HG03354 (cell line): ENCODE measurements around the gene MVB12B.

Experiments used
- ATAC-seq: cut with Tn5 transposase; IDR thresholded peaks from one replicate; pipeline ENCODE4 v1.9.1; 2021; ENCODE audit warnings: mild to moderate bottlenecking; ENCODE audit not compliant: unreplicated experiment, poor library complexity, severe bottlenecking

The MVB12B gene

DNA sequence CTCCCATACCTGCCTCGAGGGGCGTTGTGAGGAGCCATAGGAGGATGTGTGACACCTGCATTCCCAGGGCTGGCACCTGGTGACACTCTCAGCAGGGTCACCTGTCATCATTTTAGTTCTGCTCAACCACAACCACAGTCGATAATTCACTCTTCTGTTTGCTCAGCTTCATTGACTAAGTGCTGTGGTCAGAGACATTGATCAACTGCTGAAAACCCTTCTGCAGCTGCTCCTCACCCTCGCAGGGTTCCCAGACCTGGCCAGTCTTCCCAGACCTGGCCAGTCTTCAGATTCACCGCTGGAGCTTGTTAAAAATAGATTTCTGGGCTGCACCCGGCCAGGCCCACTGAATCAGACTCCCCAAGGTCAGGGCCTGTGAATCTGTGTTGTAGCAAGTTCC is 92.8 kb downstream of the MVB12B start:
- ATAC-seq = no peak

GRCh38 chr9:126420135-126420534 is 93.5 kb downstream of the MVB12B start:
- ATAC-seq = no peak

DNA sequence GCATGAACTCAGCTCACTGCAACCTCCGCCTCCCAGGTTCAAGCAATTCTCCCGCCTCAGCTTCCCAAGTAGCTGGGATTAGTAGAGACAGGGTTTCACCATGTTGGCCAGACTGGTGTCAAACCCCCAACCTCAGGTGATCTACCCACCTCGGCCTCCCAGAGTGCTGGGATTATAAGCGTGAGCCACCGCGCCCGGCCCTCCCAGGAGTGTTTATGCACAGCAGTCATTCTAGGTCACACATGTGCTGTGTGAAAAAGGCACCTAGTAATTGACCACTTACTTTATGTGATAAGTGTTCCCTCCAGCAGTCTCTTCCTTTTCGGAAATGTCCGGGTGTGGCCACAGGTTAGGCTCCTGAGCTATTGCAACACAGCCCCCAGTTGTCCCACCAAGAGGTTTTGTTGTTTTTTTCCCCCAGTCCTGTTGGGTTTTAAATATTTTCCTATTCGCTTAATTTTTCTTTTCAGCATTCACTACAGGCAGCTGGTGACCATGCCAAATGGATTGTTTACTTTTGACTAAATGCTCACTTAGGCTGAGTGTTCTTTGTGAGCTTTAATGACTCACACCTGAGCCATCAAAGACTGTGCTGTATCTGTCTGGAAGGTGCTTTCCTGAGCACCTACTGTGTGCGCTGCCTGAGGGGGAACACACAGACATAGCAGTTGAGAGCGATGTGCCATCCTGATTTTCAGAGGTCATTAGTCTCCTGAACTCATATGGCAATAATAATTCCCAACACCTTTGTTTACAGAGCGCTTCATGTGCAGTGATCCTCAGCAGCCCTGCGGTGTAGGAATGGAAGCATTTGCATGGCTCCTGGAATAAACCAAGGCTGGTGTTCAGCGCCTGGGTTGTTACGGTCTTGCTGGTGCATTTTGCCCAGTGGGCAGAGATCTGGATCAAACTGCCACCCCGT is 94.3 kb downstream of the MVB12B start:
- ATAC-seq = no peak

- ATAC-seq = no peak
Measured at GRCh38 chr9:126421567-126422428, 95.2 kb downstream of the MVB12B start.

- no peak for ATAC-seq
Measured at GRCh38 chr9:126423142-126423915, 96.7 kb downstream of the MVB12B start.

DNA sequence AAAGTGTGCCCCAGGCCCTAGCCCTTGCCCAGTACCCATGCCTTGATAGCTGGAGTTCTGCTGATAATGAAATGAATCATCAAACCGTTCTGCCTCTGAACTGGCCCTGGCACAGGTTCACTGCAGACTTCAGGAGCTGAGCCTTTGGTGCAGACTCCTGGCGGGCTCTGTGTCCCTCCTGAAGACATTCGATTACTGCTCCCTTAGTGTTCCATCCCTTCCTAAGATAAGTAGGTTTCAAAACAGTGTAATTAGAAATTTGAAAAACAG is 97.2 kb downstream of the MVB12B start:
- ATAC-seq = no peak

DNA sequence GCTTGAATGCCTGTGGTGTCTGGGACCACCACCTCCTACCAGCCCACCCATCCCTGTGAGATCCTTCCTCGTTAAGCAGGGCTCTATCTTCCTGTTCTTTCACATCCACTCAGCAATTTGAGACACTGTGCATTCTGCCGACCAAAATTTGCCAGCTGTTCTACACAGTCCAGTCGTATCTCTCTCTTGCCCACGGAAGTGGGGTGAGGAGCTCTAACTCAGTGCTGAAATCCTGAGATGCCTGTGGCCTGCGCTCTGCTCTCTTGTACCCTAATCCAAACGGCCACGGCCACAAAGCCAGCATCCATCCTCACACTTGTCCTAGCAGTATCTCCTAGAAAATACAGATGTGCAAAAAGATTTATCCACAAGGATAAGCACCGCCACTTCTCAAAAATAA is 97.9 kb downstream of the MVB12B start:
- ATAC-seq = no peak

DNA sequence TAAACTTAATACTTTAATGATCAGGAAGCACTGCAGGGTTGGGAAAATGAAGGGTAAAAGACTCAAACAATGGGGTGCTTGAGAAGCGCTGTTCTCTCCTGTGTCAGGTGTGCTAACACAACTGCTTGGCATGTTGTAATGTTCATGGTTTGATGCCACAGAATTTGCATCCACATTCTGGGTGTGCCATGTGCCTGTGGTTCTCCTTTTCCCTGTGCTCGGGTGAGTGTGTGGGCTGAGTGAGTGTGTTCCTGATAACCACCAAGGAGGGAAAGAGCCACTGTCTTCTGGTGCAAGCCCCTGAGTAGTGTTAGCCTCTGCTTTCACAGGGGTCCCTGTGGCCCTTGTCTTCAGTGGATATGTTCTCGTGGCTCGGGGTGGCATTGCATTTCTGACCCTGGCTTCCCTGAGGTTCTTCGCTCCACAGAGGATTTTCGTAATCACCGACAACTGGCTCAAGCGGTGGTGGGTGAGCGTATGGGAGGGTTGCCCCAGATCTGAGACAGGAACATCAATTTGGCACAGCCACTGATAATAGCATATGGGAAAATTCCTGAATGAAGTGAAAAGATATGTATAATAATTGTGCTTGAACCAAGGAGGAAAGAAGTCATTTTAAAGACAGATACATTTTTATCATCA is 102.0 kb downstream of the MVB12B start:
- no peak for ATAC-seq

DNA sequence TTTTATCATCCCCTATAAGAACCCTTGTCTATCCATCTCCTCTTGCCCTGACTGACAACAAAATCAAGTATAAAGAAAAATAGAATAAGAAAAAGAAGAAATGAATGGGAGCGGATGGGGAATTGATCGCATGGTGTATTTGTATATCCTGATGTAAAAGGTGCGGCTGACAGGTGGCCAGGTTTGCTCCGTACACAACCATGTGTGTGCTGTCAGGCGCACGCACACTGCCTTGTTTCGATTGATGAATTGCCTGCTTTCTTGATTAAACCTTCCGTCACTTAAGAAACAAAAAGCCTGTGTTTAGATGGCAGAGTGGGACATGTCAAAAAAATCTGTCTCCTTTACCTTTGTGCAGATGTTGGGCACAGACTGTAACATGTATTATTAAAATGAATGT is 102.6 kb downstream of the MVB12B start:
- ATAC-seq = no peak

DNA sequence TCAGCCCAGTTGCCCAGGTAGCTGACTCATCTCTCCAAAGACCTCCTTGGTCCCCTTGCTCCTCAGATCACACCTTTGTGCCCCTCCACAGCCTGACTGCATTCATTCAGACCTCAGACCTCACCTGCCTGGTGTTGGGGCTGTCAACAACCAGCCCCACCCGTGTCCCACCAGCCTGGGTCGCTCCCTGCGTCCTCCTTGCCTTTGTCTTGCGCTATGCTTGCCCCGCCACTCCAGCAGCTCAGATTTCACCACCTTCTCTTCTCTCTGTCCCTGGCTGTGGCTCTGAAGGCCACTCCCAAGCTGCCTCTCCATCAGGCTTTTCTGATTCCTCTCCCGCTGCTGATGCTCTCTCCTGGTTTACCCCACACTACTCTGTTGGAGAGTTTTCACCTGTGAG is 103.5 kb downstream of the MVB12B start:
- no peak for ATAC-seq

DNA sequence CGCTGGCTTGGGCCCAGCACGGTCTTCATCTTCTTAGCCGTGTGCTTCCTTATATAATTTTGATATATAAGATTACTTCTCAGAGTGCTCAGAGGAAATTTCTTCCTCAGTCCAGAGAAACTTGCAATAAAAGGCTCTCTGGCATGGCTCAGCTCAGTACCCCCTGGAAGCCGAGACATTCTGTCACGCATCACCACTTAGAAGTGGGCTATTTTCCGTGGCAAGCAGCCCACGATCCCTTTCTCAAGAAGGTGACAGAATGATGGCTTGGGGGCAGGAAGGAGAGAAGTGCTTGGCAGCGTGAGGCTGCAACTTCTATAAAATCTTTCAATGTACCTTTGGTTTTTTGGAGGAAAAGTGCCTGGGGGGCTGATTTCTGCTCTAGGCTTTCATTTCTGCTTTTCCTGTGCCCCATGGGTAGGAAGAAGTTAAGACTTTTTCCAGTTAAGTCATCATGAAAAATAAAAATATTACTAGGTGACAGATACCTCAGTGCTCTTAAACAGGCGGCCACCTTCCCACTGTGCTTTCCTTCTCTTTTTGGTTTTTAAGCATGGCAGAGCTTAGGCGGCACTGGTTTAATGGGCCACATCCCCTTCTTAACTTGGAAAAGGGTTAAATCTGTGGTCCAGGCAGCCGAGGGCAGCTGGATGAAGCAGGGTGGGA is 104.6 kb downstream of the MVB12B start:
- no peak for ATAC-seq

GRCh38 chr9:126432659-126433058 is 106.0 kb downstream of the MVB12B start:
- no peak for ATAC-seq

DNA sequence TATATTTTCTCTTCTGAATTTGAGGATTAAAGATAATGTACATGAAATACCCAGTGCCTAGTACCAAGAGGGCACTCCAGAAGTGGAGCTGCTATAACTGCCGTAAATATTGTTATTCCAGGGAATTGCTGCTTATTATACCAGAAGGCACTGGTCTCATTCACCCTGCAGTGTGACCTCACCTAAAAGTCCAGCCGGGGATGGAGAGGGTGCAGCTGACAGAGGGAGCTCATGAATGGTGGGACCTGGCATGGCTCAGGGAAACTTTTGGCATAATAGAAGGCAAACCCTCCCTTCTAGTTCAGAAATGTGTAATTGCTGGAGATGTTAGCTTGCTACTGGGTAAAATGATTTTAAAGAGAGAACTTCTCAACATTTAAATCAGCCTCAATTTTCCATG is 108.5 kb downstream of the MVB12B start:
- no peak for ATAC-seq

- no peak for ATAC-seq
Measured at GRCh38 chr9:126435626-126436025, 109.0 kb downstream of the MVB12B start.

GRCh38 chr9:126436545-126437267 is 110.1 kb downstream of the MVB12B start:
- no peak for ATAC-seq

DNA sequence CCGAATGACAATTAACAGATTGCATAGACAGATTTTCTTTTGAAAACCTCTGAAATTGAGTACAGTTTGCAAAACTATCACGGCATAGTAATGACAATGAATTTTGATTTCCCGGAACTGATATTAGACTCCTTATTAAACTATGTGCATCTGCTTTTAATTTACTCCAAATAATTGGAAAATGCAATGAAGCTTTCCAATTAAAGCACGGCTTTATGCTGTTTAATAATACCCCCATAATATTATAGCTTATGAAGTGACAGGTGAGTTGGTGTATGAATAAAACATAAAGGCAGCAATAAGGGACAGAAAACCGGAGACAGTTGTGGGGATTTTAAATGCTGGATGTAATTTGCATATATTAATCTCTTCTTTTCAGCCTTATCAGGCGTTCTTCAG is 110.6 kb downstream of the MVB12B start:
- ATAC-seq = no peak

GRCh38 chr9:126437701-126438100 is 111.1 kb downstream of the MVB12B start:
- ATAC-seq = no peak

- no peak for ATAC-seq
Measured at GRCh38 chr9:126438741-126439401, 112.2 kb downstream of the MVB12B start.
